ENCODE results near the gene PTPRC. TPM values are rescaled to one million over a fixed set of nuclear protein-coding genes. Genes with fewer than 3 reads are reported as not detected.

Gene PTPRC
- total and polyA plus RNA-seq, 9 donors, result 1.9 to 17.5 (median 6.9) TPM

GRCh38 chr1:198764748-198765147 lies 125.9 kb downstream of the PTPRC start:
- Histone ChIP-seq H3K4me3 (no peak overlapping the region), H3K27ac (no peak overlapping the region), H3K36me3 (no peaks in the 10 kb centered on the region), H3K9me3 (no peaks in the 10 kb centered on the region), H3K27me3 (no peaks in the 10 kb centered on the region), H3K4me1 (ENCODE audit: insufficient read depth) (no peaks in the 10 kb centered on the region)
- no peak for TF ChIP-seq EP300 (IDR thresholded peaks at IDR 0.05)
- no peak for TF ChIP-seq POLR2A (IDR thresholded peaks at IDR 0.05)
- no peak for TF ChIP-seq CTCF (IDR thresholded peaks at IDR 0.05)
- no peak for DNase-seq
- intact Hi-C loops (cut with DNase I), result no loop called here
- 8 to 18% (median 9%) methylated on average over 2 of the region's 2 CpGs for WGBS, 3 donors

GRCh38 chr1:198765416-198765815 lies 126.6 kb downstream of the PTPRC start:
- no peak for DNase-seq
- TF ChIP-seq POLR2A (IDR thresholded peaks at IDR 0.05), result no peak
- TF ChIP-seq CTCF (IDR thresholded peaks at IDR 0.05), result no peak
- no peak for TF ChIP-seq EP300 (IDR thresholded peaks at IDR 0.05)
- H3K4me3 ChIP-seq, result no peak overlapping the region
- H3K27me3 ChIP-seq, result no peaks in the 10 kb centered on the region
- no peaks in the 10 kb centered on the region for H3K36me3 ChIP-seq
- H3K9me3 ChIP-seq, result no peaks in the 10 kb centered on the region
- intact Hi-C loops (cut with DNase I), result no loop called here
- no peaks in the 10 kb centered on the region for H3K4me1 ChIP-seq (ENCODE audit: insufficient read depth)
- H3K27ac ChIP-seq, result no peak overlapping the region

- no peaks in the 10 kb centered on the region for H3K9me3 ChIP-seq
- WGBS, 3 donors, result 78 to 86% (median 84%) methylated on average over 3 of the region's 3 CpGs
- no peaks in the 10 kb centered on the region for H3K36me3 ChIP-seq
- H3K27me3 ChIP-seq, result no peaks in the 10 kb centered on the region
- no peak for DNase-seq
- no peak overlapping the region for H3K4me3 ChIP-seq
- H3K27ac ChIP-seq, result no peak overlapping the region
- no peaks in the 10 kb centered on the region for H3K4me1 ChIP-seq (ENCODE audit: insufficient read depth)
- TF ChIP-seq EP300 (IDR thresholded peaks at IDR 0.05) (no peak), POLR2A (IDR thresholded peaks at IDR 0.05) (no peak), CTCF (IDR thresholded peaks at IDR 0.05) (no peak)
- intact Hi-C loops (cut with DNase I), result no loop called here
Observed at GRCh38 chr1:198771563-198772153, 132.8 kb downstream of the PTPRC start.

- DNase-seq, result no peak
- Histone ChIP-seq H3K36me3 (no peaks in the 10 kb centered on the region), H3K27me3 (no peaks in the 10 kb centered on the region), H3K27ac (no peak overlapping the region), H3K9me3 (no peaks in the 10 kb centered on the region), H3K4me3 (no peak overlapping the region), H3K4me1 (ENCODE audit: insufficient read depth) (no peaks in the 10 kb centered on the region)
- TF ChIP-seq EP300 (IDR thresholded peaks at IDR 0.05) (no peak), POLR2A (IDR thresholded peaks at IDR 0.05) (no peak), CTCF (IDR thresholded peaks at IDR 0.05) (no peak)
- intact Hi-C loops (cut with DNase I), result no loop called here
Observed at GRCh38 chr1:198772626-198773025, 133.8 kb downstream of the PTPRC start.

Data from ovary (tissue), 9 donors.